IPS-15b (cell line): ENCODE data around the gene IGLON5.

Experiments used
- H3K27me3 ChIP-seq: one replicate; pipeline ENCODE4 v1.6.1; 2013; ENCODE audit warnings: low read length; ENCODE audit not compliant: control insufficient read depth, insufficient read depth
- H3K36me3 ChIP-seq: one replicate; pipeline ENCODE4 v1.6.1; 2013; ENCODE audit warnings: low read length; ENCODE audit not compliant: control insufficient read depth, insufficient read depth
- H3K4me1 ChIP-seq: one replicate; pipeline ENCODE4 v1.6.1; 2013; ENCODE audit warnings: mild to moderate bottlenecking, low read length; ENCODE audit not compliant: control insufficient read depth, insufficient read depth
- H3K4me3 ChIP-seq: one replicate; pipeline ENCODE4 v1.5.1; 2013; ENCODE audit warnings: low read depth, low read length
- H3K9ac ChIP-seq: one replicate; pipeline ENCODE4 v1.6.1; 2013; ENCODE audit warnings: low read depth, mild to moderate bottlenecking, low read length
- H3K9me3 ChIP-seq: one replicate; pipeline ENCODE4 v1.6.1; 2013; ENCODE audit warnings: mild to moderate bottlenecking, low read length; ENCODE audit not compliant: control insufficient read depth, insufficient read depth

Gene IGLON5

DNA sequence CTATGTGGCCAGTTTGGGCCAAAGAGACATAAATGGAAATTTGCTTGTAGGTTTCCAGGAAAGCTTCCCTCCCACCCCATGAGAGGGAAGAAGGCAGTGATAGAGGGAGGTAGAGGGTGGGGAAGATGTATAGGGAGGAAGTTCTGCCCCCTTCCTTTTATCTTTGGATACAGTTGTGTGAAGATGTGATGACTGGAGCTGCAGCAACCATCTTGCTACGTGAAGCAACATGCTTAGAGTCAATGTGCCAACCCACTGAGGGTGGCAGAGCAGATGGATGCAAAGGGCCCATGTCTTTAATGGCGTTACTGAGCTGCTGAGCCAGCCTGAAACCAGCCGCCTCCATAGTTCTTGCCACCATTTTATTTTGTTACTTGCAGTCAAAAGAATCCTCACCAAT, 19.7 kb downstream of the IGLON5 start:
- Histone ChIP-seq H3K9me3 (no peaks in the 10 kb centered on the region), H3K9ac (no peak overlapping the region), H3K4me3 (no peak overlapping the region), H3K4me1 (no peaks in the 10 kb centered on the region), H3K36me3 (peaks cover 19% of the 10 kb centered on the region), H3K27me3 (peaks cover 4% of the 10 kb centered on the region)

DNA sequence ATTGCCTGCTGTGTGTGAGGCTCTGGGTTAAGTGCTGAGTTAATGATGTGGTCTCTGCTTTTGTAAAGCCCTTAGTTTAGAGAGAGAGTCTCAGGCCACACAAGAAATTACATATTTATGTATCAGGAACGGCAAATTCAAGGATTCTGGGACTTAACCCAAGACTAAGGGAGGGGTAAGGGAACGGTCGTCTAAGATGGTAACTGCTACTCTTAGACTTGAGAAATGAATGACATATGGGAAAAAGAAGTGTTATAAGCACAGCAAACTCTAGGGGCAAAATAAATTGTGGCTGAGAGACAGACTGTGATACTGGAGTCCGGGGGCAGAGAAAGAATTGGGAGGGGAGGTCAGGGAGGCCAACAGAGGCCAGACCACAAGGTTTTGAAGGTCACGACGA, 20.3 kb downstream of the IGLON5 start:
- no peak overlapping the region for H3K4me3 ChIP-seq
- peaks cover 3% of the 10 kb centered on the region for H3K27me3 ChIP-seq
- H3K9ac ChIP-seq = no peak overlapping the region
- no peaks in the 10 kb centered on the region for H3K4me1 ChIP-seq
- H3K9me3 ChIP-seq = no peaks in the 10 kb centered on the region
- H3K36me3 ChIP-seq = peaks cover 19% of the 10 kb centered on the region

DNA sequence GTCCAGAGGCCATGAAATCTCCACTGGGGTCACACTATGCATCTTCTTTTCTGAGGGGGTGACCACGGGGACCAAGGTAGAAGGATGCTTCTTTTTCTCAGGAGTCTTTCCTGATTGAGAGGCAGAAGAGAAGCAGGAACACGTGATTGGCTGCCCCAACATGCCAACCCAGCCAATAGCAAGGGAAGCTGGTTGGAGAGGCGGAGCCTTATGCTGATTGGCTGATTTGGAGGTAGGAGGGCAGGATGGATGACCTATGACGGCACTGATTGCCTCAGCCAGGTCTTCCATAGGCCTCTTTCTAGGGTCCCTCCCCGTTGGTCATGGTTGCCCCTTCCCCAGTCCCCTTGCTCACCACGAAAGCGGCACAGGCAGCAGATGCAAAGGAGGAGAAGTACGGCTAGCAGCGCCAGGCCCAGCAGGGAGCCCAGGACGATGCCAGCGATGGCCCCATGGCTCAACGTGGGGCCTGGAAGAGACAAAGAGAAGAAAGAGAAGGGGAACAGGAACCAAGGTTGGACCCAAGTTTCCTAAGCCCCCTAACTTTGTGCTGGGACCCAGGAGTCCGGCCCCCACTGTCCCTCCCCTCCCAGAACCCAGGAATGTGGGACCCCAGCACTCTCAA, 22.5 kb downstream of the IGLON5 start:
- H3K4me3 ChIP-seq = no peak overlapping the region
- H3K4me1 ChIP-seq = no peaks in the 10 kb centered on the region
- H3K27me3 ChIP-seq = no peaks in the 10 kb centered on the region
- H3K9ac ChIP-seq = no peak overlapping the region
- peaks cover 19% of the 10 kb centered on the region for H3K36me3 ChIP-seq
- H3K9me3 ChIP-seq = no peaks in the 10 kb centered on the region

DNA sequence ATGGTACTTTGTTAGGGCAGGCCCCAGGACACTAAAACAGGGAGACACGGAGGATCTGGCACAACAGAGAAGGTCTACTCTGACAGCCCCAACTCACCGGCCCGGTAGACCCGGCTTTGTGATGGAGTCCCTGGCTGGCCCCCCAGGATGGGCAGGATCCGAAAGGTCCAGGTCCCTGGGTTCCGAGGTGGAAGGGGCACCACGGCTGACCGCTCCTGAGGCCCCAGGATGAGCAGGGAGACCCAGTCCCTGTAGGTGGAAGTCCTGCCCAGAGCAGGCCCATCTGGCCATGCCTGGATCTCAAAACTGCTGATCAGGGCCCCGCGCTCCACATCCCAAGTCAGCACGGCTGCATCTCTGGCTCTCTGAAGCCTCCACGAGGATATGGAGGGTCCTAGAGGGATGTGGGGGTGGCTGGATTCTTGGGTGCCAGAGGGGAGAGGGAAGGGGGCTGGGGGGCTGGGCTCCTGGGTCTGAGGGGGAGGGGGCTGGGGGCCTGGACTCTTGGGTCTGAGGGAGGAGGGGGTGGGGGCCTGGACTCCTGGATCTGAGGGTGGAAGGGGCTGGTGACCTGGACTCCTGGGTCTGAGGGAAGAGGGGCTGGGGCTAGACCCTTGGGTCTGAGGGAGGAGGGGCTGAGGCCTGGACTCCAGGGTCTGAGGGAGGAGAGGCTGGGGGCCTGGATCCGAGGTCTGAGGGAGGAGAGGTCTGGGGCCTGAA, 25.9 kb downstream of the IGLON5 start:
- Histone ChIP-seq H3K4me3 (no peak overlapping the region), H3K9me3 (no peaks in the 10 kb centered on the region), H3K27me3 (peaks cover 9% of the 10 kb centered on the region), H3K4me1 (peaks cover 3% of the 10 kb centered on the region), H3K36me3 (peaks cover 5% of the 10 kb centered on the region), H3K9ac (no peak overlapping the region)

DNA sequence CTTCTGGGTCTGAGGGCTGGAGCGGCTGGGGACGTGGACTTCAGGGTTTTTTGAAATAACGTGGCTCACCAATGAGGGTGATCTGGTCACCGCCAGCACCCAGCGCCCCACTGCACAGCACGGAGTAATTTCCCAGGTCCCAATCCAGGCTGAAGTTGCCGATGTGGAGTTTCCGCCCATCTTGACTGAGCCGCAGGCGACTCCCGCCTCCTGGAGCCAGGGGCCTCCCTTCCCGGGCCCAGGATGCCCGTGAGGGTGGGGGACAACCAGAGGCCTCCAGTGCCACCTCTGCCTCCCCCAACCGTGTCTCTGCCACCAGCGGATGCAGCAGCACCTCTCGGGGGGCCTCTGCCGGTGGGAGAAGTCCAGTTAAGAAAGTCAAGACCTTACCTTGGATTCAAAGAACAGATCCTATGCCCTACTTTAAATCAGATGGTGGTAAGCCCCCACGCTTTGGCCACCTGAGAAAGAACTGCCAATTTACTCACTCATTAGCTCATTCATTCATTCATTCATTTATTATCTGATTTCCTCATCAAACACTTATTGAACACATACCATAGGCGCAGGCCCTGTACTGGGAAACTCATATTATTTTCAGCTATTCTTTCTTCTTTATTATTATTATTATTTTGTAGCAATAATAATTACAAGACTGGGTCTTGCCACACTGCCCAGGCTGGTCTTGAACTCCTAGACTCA, 26.6 kb downstream of the IGLON5 start:
- Histone ChIP-seq H3K4me3 (peak overlapping the region; percentile 90), H3K4me1 (peaks cover 7% of the 10 kb centered on the region), H3K36me3 (peaks cover 2% of the 10 kb centered on the region), H3K27me3 (peaks cover 9% of the 10 kb centered on the region), H3K9me3 (no peaks in the 10 kb centered on the region), H3K9ac (no peak overlapping the region)

DNA sequence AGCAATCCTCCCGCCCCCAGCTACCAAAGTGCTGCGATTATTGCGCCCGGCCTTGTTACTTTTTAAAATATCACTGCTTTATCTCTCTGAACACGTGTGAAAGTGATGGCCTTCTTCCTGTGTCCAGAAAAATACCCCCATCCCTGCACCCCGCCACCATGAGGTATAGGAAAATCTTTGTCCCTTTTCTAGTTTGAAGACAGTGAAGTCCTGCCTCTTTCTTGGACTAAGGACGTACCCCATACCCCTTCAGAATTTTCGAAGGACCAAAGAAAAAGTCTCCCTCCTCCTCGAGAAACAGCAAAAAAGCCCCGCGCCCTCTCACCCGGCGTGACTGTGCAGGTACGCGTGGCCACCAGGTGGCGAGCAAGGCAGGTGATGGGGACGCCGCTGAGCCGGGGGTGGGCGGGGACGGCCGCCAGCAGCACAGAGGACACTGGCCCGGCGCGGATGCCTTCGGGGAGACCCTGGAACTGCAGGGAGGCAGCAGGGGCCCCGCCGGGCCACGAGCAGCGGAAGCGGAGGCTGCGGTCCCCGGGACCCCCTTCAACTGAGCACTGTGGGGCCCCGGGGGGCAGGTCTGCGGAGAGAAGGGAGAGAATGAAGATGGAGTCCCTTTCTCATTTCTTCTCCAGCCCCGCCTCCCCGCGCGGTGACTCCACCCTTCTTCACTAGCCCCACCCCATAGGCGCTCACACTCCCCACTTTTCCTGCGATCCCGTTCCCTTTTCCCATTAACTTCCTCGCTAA, 27.3 kb downstream of the IGLON5 start:
- H3K36me3 ChIP-seq = peaks cover 2% of the 10 kb centered on the region
- peak overlapping the region; percentile 90 for H3K4me3 ChIP-seq
- H3K9ac ChIP-seq = peak overlapping the region; percentile 37
- peaks cover 7% of the 10 kb centered on the region for H3K4me1 ChIP-seq
- peaks cover 9% of the 10 kb centered on the region for H3K27me3 ChIP-seq
- no peaks in the 10 kb centered on the region for H3K9me3 ChIP-seq

DNA sequence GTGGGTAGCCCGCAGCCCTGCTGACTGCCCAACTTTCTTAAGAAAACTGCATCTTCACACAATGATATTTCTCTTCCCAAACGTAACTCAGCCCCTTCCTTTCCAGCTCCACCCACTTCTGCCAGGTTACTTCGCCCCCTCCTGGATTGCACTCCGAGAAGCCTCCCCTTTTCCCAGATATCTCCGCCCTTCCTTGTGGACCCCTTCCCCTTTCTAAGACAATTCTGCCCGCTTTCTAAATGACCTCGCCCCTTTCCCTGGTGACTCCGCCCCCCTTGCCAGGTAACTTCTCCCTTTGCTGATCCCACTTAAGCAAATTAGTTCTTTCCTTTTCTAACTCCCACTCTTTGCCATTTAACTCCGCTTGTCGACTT, 27.9 kb downstream of the IGLON5 start:
- H3K9ac ChIP-seq = no peak overlapping the region
- H3K4me1 ChIP-seq = peaks cover 7% of the 10 kb centered on the region
- H3K36me3 ChIP-seq = peaks cover 2% of the 10 kb centered on the region
- no peaks in the 10 kb centered on the region for H3K9me3 ChIP-seq
- H3K4me3 ChIP-seq = peak overlapping the region; percentile 90
- H3K27me3 ChIP-seq = peaks cover 9% of the 10 kb centered on the region

DNA sequence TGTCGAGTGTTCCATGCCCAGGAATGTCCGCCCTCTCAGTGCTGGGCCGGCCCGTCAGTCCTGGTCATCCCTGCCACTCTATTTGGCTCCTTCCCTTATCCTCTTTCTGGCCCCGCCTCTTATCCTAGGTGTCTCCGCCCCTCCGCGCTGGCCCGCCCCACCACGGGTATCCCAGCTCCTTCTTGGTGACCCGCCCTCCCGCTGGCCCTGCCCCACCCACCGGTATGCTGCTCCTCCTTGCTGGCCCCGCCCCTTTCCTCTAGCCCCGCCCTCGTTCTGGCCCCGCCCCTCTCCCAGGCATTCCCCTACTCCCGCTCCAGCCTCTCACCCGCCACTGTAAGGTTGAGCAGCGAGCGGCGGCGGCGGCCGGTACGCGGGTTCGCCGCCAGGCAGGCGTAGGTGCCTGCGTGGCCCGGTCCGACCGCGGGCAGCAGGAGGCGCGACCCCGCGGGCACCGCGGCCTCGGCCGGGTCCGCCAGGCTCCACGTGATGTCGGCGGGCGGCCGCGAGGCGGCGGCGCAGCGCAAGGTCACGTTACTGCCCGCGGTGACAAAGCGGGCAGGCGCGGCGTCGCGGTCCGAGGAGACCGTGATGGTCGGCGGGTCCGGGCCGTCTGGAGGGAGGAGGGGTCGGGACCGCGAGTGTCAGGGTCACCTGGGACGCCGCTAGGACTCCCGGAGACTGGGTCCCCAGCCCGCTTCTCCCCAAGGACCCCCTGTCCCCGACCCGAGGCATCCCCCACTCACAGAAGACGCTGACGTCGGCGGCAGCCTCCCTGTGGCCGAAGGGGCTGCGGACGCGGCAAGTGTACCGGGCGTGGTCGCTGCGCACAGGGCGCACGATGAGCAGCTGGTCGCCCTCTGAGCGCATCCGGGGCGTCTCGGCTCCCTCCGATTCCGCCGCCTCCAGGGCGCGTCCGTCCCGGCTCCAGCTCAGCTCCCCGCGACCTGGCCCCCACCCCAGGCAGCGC, 28.5 kb downstream of the IGLON5 start:
- peaks cover 7% of the 10 kb centered on the region for H3K4me1 ChIP-seq
- H3K27me3 ChIP-seq = peaks cover 9% of the 10 kb centered on the region
- no peak overlapping the region for H3K9ac ChIP-seq
- peak overlapping the region; percentile 90 for H3K4me3 ChIP-seq
- no peaks in the 10 kb centered on the region for H3K9me3 ChIP-seq
- H3K36me3 ChIP-seq = peaks cover 2% of the 10 kb centered on the region

DNA sequence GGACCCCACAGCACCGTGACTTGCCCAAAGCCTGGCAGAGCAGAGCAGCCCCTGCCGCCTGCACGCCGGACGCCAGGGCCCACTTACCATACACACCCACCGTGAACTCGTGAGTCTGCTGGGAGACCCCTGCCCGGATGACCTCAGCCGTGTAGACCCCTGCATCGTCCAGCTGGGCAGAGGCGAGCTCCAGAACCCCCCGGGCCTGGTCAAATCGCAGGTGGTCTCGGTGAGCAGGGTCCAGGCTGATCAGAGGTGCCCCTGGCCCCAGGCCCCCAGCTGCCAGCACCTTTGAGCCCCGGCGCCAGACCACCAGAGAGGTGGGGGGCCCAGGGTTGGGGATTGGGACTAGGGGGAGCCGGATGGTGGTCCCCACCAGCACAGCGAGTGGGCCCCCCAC, 29.6 kb downstream of the IGLON5 start:
- peaks cover 7% of the 10 kb centered on the region for H3K4me1 ChIP-seq
- H3K4me3 ChIP-seq = peak overlapping the region; percentile 61
- H3K9me3 ChIP-seq = no peaks in the 10 kb centered on the region
- peaks cover 9% of the 10 kb centered on the region for H3K27me3 ChIP-seq
- no peaks in the 10 kb centered on the region for H3K36me3 ChIP-seq
- H3K9ac ChIP-seq = no peak overlapping the region

DNA sequence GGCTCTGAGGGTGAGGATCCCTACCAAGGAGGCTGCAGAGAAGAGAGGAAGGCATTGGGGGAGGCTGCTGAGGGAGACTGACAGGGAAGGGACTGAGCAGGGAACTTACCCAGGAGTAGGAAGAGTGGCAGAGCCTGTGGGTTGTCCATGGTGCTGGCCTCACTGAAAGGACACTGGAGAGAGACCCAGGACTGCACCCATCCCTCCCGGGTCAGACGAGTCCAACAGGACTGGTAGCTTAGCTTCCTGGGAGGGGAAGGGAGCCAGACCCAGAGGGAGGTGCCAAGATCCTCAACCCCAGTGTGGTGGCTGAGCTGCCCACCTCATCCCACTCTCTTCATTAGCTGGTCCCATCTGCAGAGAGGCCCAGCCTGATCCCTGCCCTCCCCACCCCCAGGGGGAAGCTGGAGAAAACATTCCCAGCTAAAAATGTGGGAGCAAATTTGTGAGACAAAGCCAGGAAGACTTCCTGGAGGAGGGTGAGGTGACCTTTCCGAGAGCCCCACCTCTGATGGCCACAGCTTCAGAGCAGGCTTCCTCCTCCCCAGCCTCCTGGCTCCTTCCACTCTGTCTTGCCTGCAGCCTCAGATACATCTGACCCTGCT, 30.6 kb downstream of the IGLON5 start, which contains the start of gene VSIG10L:
TSS of gene VSIG10L (minus strand) at position 164 of the 605 bp plus-strand sequence. CDS start at position 149, 15 bp downstream.
- Histone ChIP-seq H3K4me3 (peak within 1 kb of the TSS; percentile 61), H3K9ac (no peak within 1 kb of the TSS)

More for the DNA sequence above, 30.6 kb downstream of the IGLON5 start, which contains the start of gene VSIG10L:
- Histone ChIP-seq H3K9me3 (no peaks in the 10 kb centered on the region), H3K4me1 (peaks cover 7% of the 10 kb centered on the region), H3K27me3 (peaks cover 9% of the 10 kb centered on the region), H3K36me3 (no peaks in the 10 kb centered on the region)
